ENCODE measurements around the gene PTPN5. TPM values are rescaled to one million over a fixed set of nuclear protein-coding genes. Genes with fewer than 3 reads are reported as not detected.

The PTPN5 gene
- total and polyA plus RNA-seq, 5 donors, result 0.74 to 2.0 (median 1.6) TPM; not detected in 1

DNA sequence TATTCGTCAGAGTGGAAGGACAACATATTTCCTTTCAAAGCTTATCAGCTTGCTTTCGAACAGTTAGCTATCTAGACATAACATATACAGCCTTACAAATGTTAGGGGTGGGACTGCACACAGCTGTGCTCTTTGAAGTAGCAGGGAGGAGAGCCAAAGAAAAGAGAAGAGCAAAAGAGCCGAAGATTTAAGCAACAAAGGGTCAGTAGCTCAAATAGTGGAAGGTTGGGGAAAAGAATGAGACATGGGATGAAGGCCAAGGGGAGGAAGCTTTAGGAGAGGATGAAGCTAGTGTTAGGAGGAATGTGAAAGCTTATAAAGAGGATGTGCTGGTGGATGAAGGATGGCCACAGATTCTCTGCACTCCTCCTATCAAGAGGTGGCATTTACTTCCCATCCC, 33.8 kb downstream of the PTPN5 start:
- DNase-seq (no peak), ATAC-seq (peak in 1 of 2 donors; percentile 48)
- Histone ChIP-seq H3K27ac (ENCODE audit: low read length) (no peak overlapping the region), H3K4me1 (ENCODE audit: control insufficient read depth, insufficient read depth, low read length) (no peaks in the 10 kb centered on the region), H3K9me3 (ENCODE audit: control insufficient read depth, low read length) (no peaks in the 10 kb centered on the region), H3K4me3 (ENCODE audit: low read length) (no peak overlapping the region), H3K27me3 (ENCODE audit: control insufficient read depth, insufficient read depth) (no peaks in the 10 kb centered on the region)
- WGBS, result 40% methylated on average over 3 of the region's 3 CpGs
- intact Hi-C loops (cut with DNase I), result no loop called here

DNA sequence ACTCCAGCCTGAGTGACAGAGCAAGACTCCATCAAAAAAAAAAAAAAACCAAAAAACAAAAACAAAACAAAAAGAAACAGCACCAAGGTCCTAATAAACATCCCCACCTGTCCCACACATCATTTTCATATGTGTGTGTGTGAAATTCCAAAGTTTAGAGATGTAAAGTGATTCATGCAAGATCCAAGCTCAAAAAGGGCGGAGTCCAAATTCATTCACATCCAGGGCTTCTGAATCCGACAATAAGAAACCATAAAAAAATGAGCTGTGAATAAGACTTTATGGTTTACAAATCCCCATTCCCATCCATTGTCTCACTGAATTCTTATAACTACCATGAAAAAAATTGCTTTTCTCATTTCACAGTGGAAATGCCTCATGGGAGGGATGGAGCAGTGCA, 34.7 kb downstream of the PTPN5 start:
- 89% methylated on average over 2 of the region's 2 CpGs for WGBS
- intact Hi-C loops (cut with DNase I), result no loop called here
- Histone ChIP-seq H3K4me3 (ENCODE audit: low read length) (no peak overlapping the region), H3K27me3 (ENCODE audit: control insufficient read depth, insufficient read depth) (no peaks in the 10 kb centered on the region), H3K4me1 (ENCODE audit: control insufficient read depth, insufficient read depth, low read length) (no peaks in the 10 kb centered on the region), H3K27ac (ENCODE audit: low read length) (no peak overlapping the region), H3K9me3 (ENCODE audit: control insufficient read depth, low read length) (no peaks in the 10 kb centered on the region)
- ATAC-seq, result no peak
- DNase-seq, result no peak

GRCh38 chr11:18754308-18754707, 37.3 kb downstream of the PTPN5 start:
- H3K27ac ChIP-seq (ENCODE audit: low read length), result no peak overlapping the region
- ATAC-seq (no peak), DNase-seq (no peak)
- H3K9me3 ChIP-seq (ENCODE audit: control insufficient read depth, low read length), result no peaks in the 10 kb centered on the region
- intact Hi-C loops (cut with DNase I), result no loop called here
- WGBS, result 43% methylated on average over 5 of the region's 5 CpGs
- no peaks in the 10 kb centered on the region for H3K27me3 ChIP-seq (ENCODE audit: control insufficient read depth, insufficient read depth)
- H3K4me3 ChIP-seq (ENCODE audit: low read length), result no peak overlapping the region
- H3K4me1 ChIP-seq (ENCODE audit: control insufficient read depth, insufficient read depth, low read length), result no peaks in the 10 kb centered on the region

DNA sequence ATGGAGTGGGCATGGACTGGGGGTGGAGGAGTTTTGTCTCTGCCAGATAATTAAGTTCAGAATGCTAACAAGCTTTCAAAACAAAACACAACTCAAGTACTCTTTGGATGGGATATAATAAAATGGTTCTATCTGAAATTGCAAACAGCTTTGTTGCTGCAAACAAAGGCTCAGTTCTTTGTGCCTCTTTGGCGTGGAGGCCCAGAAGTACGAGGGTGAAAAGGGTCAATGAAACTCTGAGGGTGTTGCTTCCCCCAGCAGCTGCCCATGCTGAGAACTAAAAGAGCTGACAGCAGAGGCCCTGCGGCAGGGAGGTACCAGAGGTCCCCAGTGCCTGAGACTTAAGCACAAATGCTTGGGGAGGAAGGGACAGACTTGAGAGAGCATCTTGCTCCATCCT, 39.1 kb downstream of the PTPN5 start:
- intact Hi-C loops (cut with DNase I), result no loop called here
- WGBS, result 45% methylated on average over 3 of the region's 3 CpGs

GRCh38 chr11:18750944-18751343, 40.7 kb downstream of the PTPN5 start:
- no peak overlapping the region for H3K4me3 ChIP-seq (ENCODE audit: low read length)
- no peak for DNase-seq
- intact Hi-C loops (cut with DNase I), result no loop called here
- H3K27me3 ChIP-seq (ENCODE audit: control insufficient read depth, insufficient read depth), result no peaks in the 10 kb centered on the region
- H3K27ac ChIP-seq (ENCODE audit: low read length), result no peak overlapping the region
- H3K4me1 ChIP-seq (ENCODE audit: control insufficient read depth, insufficient read depth, low read length), result no peaks in the 10 kb centered on the region
- 85% methylated on average over 3 of the region's 3 CpGs for WGBS
- H3K9me3 ChIP-seq (ENCODE audit: control insufficient read depth, low read length), result no peaks in the 10 kb centered on the region
- ATAC-seq, result no peak

More for the DNA sequence above, 39.1 kb downstream of the PTPN5 start:
- Histone ChIP-seq H3K9me3 (ENCODE audit: control insufficient read depth, low read length) (no peaks in the 10 kb centered on the region), H3K4me1 (ENCODE audit: control insufficient read depth, insufficient read depth, low read length) (no peaks in the 10 kb centered on the region), H3K4me3 (ENCODE audit: low read length) (no peak overlapping the region), H3K27me3 (ENCODE audit: control insufficient read depth, insufficient read depth) (no peaks in the 10 kb centered on the region), H3K27ac (ENCODE audit: low read length) (no peak overlapping the region)
- ATAC-seq, result no peak
- DNase-seq, result no peak

- 62% methylated on average over 12 of the region's 12 CpGs for WGBS
- Histone ChIP-seq H3K4me3 (ENCODE audit: low read length) (no peak overlapping the region), H3K27ac (ENCODE audit: low read length) (no peak overlapping the region), H3K4me1 (ENCODE audit: control insufficient read depth, insufficient read depth, low read length) (no peaks in the 10 kb centered on the region), H3K9me3 (ENCODE audit: control insufficient read depth, low read length) (no peaks in the 10 kb centered on the region), H3K27me3 (ENCODE audit: control insufficient read depth, insufficient read depth) (no peaks in the 10 kb centered on the region)
- DNase-seq (no peak), ATAC-seq (peak; percentile 34 to 40)
- intact Hi-C loops (cut with DNase I), result no loop called here
Observed at GRCh38 chr11:18749681-18750319, 41.8 kb downstream of the PTPN5 start.

DNA sequence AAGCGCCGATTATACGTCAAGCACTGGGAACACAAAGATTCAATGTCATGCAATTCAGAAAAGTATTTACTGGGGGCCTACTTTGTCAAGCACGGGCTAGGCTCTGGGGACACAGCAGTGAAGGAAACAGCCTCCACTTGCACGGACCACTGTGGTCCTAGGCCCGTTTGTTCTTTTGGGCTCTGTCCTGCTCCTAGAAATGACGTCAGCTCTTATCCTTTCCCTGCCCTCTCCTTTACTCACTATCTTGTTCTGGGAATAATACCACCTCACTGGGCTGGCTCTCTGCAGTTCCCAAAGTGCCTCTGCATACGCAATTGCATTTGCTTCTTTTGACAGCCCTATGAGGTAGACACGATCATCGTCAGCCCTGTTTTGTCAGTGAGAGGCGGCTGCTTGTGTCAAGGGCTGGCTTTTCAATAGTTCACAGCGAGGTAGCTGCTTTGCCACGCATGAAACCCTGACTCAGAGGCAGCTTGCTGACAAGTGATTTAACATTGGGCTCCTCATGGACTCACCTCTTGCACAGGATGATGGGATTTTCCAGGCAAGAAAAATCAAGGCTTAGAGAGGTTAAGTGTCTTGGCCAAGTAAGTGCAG, 42.7 kb downstream of the PTPN5 start:
- no peak for DNase-seq
- H3K9me3 ChIP-seq (ENCODE audit: control insufficient read depth, low read length), result no peaks in the 10 kb centered on the region
- no peaks in the 10 kb centered on the region for H3K4me1 ChIP-seq (ENCODE audit: control insufficient read depth, insufficient read depth, low read length)
- no peaks in the 10 kb centered on the region for H3K27me3 ChIP-seq (ENCODE audit: control insufficient read depth, insufficient read depth)
- 72% methylated on average over 13 of the region's 13 CpGs for WGBS
- ATAC-seq, result no peak
- H3K4me3 ChIP-seq (ENCODE audit: low read length), result no peak overlapping the region
- H3K27ac ChIP-seq (ENCODE audit: low read length), result no peak overlapping the region
- intact Hi-C loops (cut with DNase I), result no loop called here

- no peak overlapping the region for H3K4me3 ChIP-seq (ENCODE audit: low read length)
- no peaks in the 10 kb centered on the region for H3K9me3 ChIP-seq (ENCODE audit: control insufficient read depth, low read length)
- DNase-seq (no peak), ATAC-seq (no peak)
- 76% methylated on average over 6 of the region's 6 CpGs for WGBS
- H3K4me1 ChIP-seq (ENCODE audit: control insufficient read depth, insufficient read depth, low read length), result no peaks in the 10 kb centered on the region
- no peak overlapping the region for H3K27ac ChIP-seq (ENCODE audit: low read length)
- intact Hi-C loops (cut with DNase I), result no loop called here
- H3K27me3 ChIP-seq (ENCODE audit: control insufficient read depth, insufficient read depth), result no peaks in the 10 kb centered on the region
Observed at GRCh38 chr11:18745251-18745650, 46.3 kb downstream of the PTPN5 start.

- no peaks in the 10 kb centered on the region for H3K4me1 ChIP-seq (ENCODE audit: control insufficient read depth, insufficient read depth, low read length)
- no peak overlapping the region for H3K4me3 ChIP-seq (ENCODE audit: low read length)
- no peaks in the 10 kb centered on the region for H3K9me3 ChIP-seq (ENCODE audit: control insufficient read depth, low read length)
- ATAC-seq (no peak), DNase-seq (no peak)
- 78% methylated on average over 15 of the region's 15 CpGs for WGBS
- no peaks in the 10 kb centered on the region for H3K27me3 ChIP-seq (ENCODE audit: control insufficient read depth, insufficient read depth)
- H3K27ac ChIP-seq (ENCODE audit: low read length), result no peak overlapping the region
- intact Hi-C loops (cut with DNase I), result no loop called here
Observed at GRCh38 chr11:18743900-18744514, 47.6 kb downstream of the PTPN5 start.

DNA sequence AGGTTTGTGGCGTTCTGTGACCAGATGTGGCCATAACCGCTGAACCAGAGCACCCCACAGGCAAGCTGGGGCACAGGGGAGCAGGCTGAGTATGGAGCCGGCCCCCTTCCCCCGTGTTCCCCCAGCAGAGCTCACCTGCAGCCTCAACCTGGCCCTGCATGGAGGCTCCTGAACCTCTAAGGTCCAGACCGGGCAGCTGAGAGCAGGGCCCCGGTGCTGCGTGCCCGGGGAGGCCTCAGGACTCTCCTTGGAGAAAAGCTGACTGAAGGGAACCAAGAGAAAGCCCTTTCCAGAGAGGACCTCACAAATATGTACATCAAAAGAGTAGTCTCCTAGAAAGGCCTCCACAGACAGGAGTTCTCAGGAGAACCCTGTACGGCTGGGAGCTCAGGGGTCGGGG, 48.2 kb downstream of the PTPN5 start:
- Histone ChIP-seq H3K4me3 (ENCODE audit: low read length) (no peak overlapping the region), H3K27ac (ENCODE audit: low read length) (no peak overlapping the region), H3K4me1 (ENCODE audit: control insufficient read depth, insufficient read depth, low read length) (no peaks in the 10 kb centered on the region), H3K27me3 (ENCODE audit: control insufficient read depth, insufficient read depth) (no peaks in the 10 kb centered on the region), H3K9me3 (ENCODE audit: control insufficient read depth, low read length) (no peaks in the 10 kb centered on the region)
- intact Hi-C loops (cut with DNase I), result no loop called here
- no peak for ATAC-seq
- WGBS, result 88% methylated on average over 10 of the region's 10 CpGs
- no peak for DNase-seq

DNA sequence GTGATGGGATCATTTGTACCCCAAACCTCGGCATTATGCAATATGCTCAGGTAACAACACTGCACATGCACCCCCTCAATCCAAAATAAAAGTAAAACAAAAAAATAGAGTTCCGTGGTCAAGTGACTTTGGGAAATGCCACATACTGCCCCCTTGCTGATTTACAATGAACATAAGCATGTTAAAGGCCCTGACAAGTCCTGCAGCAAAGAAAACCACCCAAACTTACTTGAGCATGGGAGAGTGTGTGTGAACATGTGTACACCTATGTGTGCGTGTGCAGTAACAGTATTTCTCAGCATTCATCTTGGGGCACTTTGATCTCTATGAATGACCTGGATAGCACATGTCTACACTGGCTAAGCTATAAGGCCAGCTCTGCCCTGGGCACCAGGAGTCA, 49.8 kb downstream of the PTPN5 start:
- no peak for ATAC-seq
- Histone ChIP-seq H3K4me3 (ENCODE audit: low read length) (no peak overlapping the region), H3K9me3 (ENCODE audit: control insufficient read depth, low read length) (no peaks in the 10 kb centered on the region), H3K4me1 (ENCODE audit: control insufficient read depth, insufficient read depth, low read length) (no peaks in the 10 kb centered on the region), H3K27me3 (ENCODE audit: control insufficient read depth, insufficient read depth) (no peaks in the 10 kb centered on the region), H3K27ac (ENCODE audit: low read length) (no peak overlapping the region)
- DNase-seq, result no peak
- intact Hi-C loops (cut with DNase I), result no loop called here
- 88% methylated on average over 3 of the region's 3 CpGs for WGBS
